NOMO-1 treated with DMSO at 0.1 percent for 48 hours (cell line): ENCODE results near the gene NKG7.
A peak's percentile ranks its signal among the peaks of the same experiment; 100 is the strongest.

Source experiments
- DNase-seq: peaks from one replicate; lab custom pipeline; 2025; ENCODE audit not compliant: unreplicated experiment; lab: John Stamatoyannopoulos, UW

The NKG7 gene

GRCh38 chr19:51364200-51365106, 8.0 kb downstream of the NKG7 start:
- no peak for DNase-seq

- no peak for DNase-seq
These were observed 11.2 kb downstream of the NKG7 start for GRCh38 chr19:51361239-51361638.

DNA sequence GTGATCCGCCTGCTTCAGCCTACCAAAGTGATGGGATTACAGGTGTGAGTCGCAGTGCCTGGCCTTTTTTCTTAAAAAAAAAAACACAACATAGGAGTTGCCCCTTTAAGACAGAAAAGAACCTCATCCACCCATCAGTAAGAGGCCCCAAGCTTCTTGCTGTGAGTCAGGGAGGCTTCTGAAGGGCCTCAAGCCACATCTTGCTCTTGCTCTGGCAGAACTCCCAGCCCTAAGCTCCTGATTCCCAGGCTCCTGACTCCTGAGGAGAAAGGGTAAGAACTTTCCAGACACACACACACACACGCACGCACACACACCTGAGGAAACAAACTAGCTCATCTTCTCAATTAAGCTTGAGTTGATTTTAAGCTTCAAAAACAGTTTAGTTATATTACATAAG, 13.2 kb downstream of the NKG7 start:
- DNase-seq = no peak

DNA sequence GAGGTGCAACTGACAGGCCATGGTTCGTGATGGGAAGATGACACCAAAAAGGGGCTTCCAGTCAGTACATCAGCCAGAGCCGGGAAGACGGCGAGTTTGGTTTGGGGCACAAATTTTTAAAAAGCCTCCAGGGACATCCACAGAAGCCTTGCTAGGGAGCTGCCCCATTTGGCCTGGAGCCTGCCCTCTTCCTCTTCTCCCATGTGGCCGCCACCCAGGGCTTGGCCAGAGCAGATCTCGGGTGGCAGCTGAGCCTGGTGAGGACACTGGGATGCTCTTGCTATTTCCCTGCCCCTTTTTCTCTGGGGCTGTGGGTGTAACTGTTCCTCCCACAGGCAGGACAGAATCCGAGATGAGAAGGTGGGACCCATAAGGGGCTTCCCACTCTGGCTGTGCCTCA, 14.5 kb downstream of the NKG7 start:
- no peak for DNase-seq

GRCh38 chr19:51356159-51356801, 16.2 kb downstream of the NKG7 start:
- DNase-seq = no peak

GRCh38 chr19:51354742-51355148, 17.7 kb downstream of the NKG7 start:
- no peak for DNase-seq

GRCh38 chr19:51354103-51354741, 18.2 kb downstream of the NKG7 start:
- DNase-seq = no peak

- DNase-seq = no peak
These were observed 19.6 kb downstream of the NKG7 start for GRCh38 chr19:51352783-51353360.

DNA sequence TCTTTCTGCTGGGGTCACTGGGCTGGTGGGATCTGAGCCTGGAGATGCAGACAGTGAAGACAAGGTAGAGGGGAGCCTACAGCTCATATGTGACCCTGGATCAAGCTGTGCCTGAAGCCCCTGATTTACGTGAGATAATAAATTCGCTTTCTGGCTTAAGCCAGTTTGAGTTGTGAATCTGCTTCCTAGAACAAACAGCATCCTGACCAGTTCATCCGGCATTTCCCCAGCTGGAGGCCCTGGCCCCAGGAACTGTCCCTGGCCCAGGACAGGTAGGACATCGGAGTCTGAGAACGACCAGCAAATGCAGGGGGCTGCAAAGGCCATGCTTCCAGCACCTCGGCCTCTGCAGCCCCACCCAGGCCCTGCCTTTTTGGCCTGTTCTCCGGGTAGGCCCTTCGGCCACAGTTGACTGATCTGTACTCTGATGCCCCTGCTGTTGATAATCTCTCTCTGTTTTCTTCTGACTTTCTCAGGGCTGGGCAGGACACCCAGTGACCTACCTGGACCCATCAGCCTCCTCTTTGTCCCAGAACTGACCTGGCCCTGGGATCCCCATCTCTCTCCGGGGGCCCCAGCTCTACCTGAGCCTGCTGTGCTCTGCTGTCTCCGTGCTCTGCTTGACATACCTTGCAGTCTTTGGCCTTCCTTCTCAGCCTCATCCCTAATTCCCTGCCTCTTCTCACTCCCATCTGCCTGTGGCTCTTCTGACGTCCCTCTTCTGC, 21.0 kb downstream of the NKG7 start:
- DNase-seq = no peak

- DNase-seq = no peak
These were observed 25.1 kb downstream of the NKG7 start for GRCh38 chr19:51347209-51347928.

DNA sequence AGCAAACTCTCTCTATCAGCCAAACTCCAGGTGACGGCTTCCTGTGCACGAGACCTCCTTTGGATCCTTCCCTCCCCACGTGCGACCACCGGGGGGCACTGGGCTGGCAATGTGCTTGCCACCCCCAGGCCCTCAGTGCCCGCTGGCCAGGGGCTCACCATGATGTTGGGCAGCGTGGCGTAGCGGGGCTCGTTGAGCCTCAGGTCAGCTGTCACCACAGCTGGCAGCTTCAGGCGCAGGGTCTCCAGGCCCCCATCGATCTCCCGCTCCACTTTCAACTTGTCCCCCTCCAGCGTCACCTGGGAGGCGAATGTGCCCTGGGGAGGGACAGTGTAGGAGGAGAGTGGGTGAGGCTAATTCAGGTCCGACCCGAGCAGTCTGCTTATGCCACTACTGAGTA, 25.7 kb downstream of the NKG7 start:
- DNase-seq = no peak

DNA sequence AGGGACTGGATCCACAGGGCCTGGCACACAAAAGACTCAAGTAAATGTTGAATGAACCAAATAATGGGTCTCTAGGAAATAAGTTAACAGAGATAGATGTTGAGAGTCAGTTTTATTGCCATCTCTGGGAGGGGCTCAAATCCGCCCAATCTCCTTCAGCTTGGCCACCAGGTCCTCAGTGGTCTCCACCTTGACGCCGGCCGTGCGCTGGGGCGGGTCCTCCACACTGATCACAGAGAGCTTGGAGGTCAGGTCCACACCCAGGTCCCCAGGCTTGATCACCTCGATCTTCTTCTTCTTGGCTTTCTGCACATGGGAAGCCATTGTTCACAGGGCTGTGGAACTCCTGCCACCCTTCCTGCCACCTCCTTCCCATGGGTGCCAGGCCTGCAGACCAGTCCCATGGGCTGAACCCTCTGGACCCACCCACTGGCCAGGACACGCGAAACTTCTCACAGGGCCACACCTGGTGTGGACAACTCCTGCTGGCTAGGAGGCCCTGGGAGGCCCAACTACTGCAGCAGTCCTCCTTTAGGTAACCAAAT, 27.3 kb downstream of the NKG7 start:
- no peak for DNase-seq

DNA sequence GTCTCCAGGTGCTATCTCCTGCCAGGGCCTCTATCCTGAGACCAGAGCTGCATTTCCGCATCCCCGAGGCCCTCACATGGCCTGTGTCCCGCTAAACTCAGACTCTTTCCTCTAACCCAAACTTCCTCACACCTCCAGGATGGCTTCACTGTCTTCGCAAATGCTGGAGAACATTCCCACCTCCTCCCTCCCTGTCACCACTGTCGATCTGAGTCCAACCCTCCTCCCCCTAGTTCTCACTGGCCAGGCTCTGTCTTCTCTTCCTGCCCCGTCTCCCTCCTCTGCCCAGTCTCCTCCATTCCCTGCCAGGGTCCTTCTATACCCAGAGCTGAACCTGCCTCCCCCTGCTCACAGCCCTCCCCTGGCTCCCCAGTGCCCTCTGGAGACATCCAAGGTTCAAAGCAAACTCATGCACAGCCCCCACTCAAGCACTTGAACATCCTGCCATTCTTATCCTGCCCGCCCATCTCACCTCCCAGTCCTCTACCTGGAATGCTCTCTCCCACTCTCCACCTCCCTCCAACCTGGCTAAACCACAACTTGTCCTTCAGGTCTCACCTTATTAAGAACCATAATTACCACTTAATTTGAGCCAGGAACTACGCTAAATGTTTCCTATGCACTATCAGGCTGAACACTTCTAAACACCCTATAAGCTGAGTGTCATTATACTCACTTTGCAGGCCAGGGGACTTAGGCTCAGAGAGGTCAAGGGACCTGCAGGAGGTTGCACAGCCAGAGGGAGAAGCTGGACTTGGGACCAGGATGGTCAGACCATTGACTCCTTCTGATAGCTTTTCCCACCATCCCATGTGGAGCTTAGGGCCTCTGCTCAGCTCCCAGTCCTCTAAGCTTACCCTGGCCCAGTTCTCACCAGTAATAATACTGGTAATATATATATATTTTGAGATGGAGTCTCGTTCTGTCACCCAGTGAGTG, 29.6 kb downstream of the NKG7 start:
- DNase-seq = no peak

DNA sequence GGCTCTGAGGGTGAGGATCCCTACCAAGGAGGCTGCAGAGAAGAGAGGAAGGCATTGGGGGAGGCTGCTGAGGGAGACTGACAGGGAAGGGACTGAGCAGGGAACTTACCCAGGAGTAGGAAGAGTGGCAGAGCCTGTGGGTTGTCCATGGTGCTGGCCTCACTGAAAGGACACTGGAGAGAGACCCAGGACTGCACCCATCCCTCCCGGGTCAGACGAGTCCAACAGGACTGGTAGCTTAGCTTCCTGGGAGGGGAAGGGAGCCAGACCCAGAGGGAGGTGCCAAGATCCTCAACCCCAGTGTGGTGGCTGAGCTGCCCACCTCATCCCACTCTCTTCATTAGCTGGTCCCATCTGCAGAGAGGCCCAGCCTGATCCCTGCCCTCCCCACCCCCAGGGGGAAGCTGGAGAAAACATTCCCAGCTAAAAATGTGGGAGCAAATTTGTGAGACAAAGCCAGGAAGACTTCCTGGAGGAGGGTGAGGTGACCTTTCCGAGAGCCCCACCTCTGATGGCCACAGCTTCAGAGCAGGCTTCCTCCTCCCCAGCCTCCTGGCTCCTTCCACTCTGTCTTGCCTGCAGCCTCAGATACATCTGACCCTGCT, 30.4 kb downstream of the NKG7 start, which contains the start of gene VSIG10L:
Gene VSIG10L, minus strand, starts transcription at position 164 of the 605 bp plus-strand sequence. Its CDS starts 15 bp downstream, at position 149.
- no peak for DNase-seq

DNA sequence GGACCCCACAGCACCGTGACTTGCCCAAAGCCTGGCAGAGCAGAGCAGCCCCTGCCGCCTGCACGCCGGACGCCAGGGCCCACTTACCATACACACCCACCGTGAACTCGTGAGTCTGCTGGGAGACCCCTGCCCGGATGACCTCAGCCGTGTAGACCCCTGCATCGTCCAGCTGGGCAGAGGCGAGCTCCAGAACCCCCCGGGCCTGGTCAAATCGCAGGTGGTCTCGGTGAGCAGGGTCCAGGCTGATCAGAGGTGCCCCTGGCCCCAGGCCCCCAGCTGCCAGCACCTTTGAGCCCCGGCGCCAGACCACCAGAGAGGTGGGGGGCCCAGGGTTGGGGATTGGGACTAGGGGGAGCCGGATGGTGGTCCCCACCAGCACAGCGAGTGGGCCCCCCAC, 31.4 kb downstream of the NKG7 start:
- DNase-seq = no peak

GRCh38 chr19:51339687-51340656, 32.5 kb downstream of the NKG7 start:
- DNase-seq = peak; percentile 90

DNA sequence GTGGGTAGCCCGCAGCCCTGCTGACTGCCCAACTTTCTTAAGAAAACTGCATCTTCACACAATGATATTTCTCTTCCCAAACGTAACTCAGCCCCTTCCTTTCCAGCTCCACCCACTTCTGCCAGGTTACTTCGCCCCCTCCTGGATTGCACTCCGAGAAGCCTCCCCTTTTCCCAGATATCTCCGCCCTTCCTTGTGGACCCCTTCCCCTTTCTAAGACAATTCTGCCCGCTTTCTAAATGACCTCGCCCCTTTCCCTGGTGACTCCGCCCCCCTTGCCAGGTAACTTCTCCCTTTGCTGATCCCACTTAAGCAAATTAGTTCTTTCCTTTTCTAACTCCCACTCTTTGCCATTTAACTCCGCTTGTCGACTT, 33.2 kb downstream of the NKG7 start:
- DNase-seq = no peak
